HepG2 (cell line): ENCODE measurements around the gene HMCN2. TPM values are rescaled to one million over a fixed set of nuclear protein-coding genes. Genes with fewer than 3 reads are reported as not detected.

ENCODE experiments used
- ATAC-seq: fragments of 200-7000 bp; cut with Tn5 transposase; 3 replicates; pipeline ENCODE4 v1.9.1; 2020; ENCODE audit warnings: mild to moderate bottlenecking, moderate library complexity
- BruUV-seq: library from RNA; stranded (reverse); fragments of 400-500 nt; replicated peaks from 2 replicates; lab custom pipeline; 2021; lab: Mats Ljungman, UMichigan
- CTCF ChIA-PET: fragments of 300-600 bp; formaldehyde crosslinking; extraction: SDS; loops from one replicate; lab custom pipeline; 2021; ENCODE audit warnings: low total read pairs, inconsistent platforms, low intra/inter-chr PET ratio; lab: Yijun Ruan, JAX
- POLR2A ChIA-PET: fragments of 350-600 bp; sonication (Branson Sonifier 250); formaldehyde crosslinking; loops from one replicate; lab custom pipeline; 2020; ENCODE audit warnings: antibody characterized with exemption, inconsistent platforms; lab: Yijun Ruan, JAX
- DNase-seq: peaks from one replicate; pipeline ENCODE4 v3.0.0-alpha.2; 2015; ENCODE audit warnings: low spot score
- FAIRE-seq: peaks from 3 replicates; lab custom pipeline; 2011; peaks lifted over from hg19 to GRCh38; lab: Jason Lieb, UNC
- H2AFZ ChIP-seq: one replicate; pipeline ENCODE4 v1.6.1; 2011; ENCODE audit warnings: low read length, inconsistent platforms
- H3K27ac ChIP-seq: fragments of 300-600 bp; 3 replicates; pipeline ENCODE4 v1.8.0; 2011; ENCODE audit warnings: mixed run types, mild to moderate bottlenecking, mixed read lengths, low read length, inconsistent platforms; ENCODE audit not compliant: insufficient read depth; ENCODE audit errors: extremely low read length
- H3K27me3 ChIP-seq, 2 experiments: fragments of 200-600 bp in 1 of 2; 2 replicates in 1 of 2; 3 replicates in 1 of 2; pipeline versions ENCODE4 v1.6.0 to v1.8.0; 2011; ENCODE audit warnings: low read length in 2 of 2, mild to moderate bottlenecking in 2 of 2, moderate library complexity in 2 of 2, inconsistent platforms in 1 of 2; ENCODE audit not compliant: insufficient read depth in 2 of 2, control insufficient read depth in 1 of 2
- H3K36me3 ChIP-seq, 2 experiments: fragments of 200-600 bp in 1 of 2; replicated peaks in 1 of 2; 2 replicates in 1 of 2; 3 replicates in 1 of 2; pipeline versions ENCODE4 v1.5.1 to v1.8.0; 2011; ENCODE audit warnings: low read length in 2 of 2, inconsistent platforms in 1 of 2; ENCODE audit not compliant: insufficient read depth in 2 of 2, control insufficient read depth in 1 of 2
- H3K4me1 ChIP-seq: 2 replicates; pipeline ENCODE4 v1.5.1; 2012; ENCODE audit warnings: low read length, inconsistent platforms; ENCODE audit not compliant: insufficient read depth
- H3K4me2 ChIP-seq: 2 replicates; pipeline ENCODE4 v1.6.0; 2011; ENCODE audit warnings: low read depth, low read length, inconsistent platforms
- H3K4me3 ChIP-seq, 3 experiments: fragments of 200-600 bp in 1 of 3; sonication (generic), shearing (Covaris generic) in 1 of 3; replicated peaks in 1 of 3; 2 replicates each; pipeline ENCODE4 v1.5.1; 2011 to 2016; ENCODE audit warnings: low read length in 3 of 3, inconsistent platforms in 2 of 3, low read depth in 2 of 3, mild to moderate bottlenecking in 2 of 3, control low read depth in 1 of 3, mixed read lengths in 1 of 3; ENCODE audit not compliant: insufficient read depth in 1 of 3
- H3K79me2 ChIP-seq: one replicate; pipeline ENCODE4 v1.6.1; 2011; ENCODE audit warnings: low read length, inconsistent platforms; ENCODE audit not compliant: insufficient read depth
- H3K9ac ChIP-seq: 2 replicates; pipeline ENCODE4 v1.6.0; 2011; ENCODE audit warnings: mild to moderate bottlenecking, low read depth, low read length, inconsistent platforms; ENCODE audit not compliant: insufficient read depth
- H3K9me3 ChIP-seq: 2 replicates; pipeline ENCODE4 v1.5.1; 2012; ENCODE audit warnings: mild to moderate bottlenecking, low read length
- H4K20me1 ChIP-seq: 2 replicates; pipeline ENCODE4 v1.6.0; 2011; ENCODE audit warnings: inconsistent platforms, mild to moderate bottlenecking, low read length, moderate library complexity; ENCODE audit not compliant: insufficient read depth
- CBX5 ChIP-seq: sonication (generic); formaldehyde crosslinking; IDR thresholded peaks from 2 replicates; pipeline ENCODE4 v1.4.0; 2020; ENCODE audit warnings: missing genetic modification reagents, borderline replicate concordance
- MTA3 ChIP-seq: sonication (generic); formaldehyde crosslinking; IDR thresholded peaks from 2 replicates; pipeline ENCODE4 v1.4.0; 2020; ENCODE audit warnings: missing genetic modification reagents
- SP4 ChIP-seq: sonication (generic); formaldehyde crosslinking; IDR thresholded peaks from 2 replicates; pipeline ENCODE4 v1.8.1; 2023; ENCODE audit warnings: mild to moderate bottlenecking, missing genetic modification reagents
- TBX2 ChIP-seq: sonication (generic); formaldehyde crosslinking; IDR thresholded peaks from 2 replicates; pipeline ENCODE4 v1.5.0; 2020; ENCODE audit warnings: missing genetic modification reagents, mild to moderate bottlenecking, borderline replicate concordance
- ZNF232 ChIP-seq: sonication (generic); formaldehyde crosslinking; IDR thresholded peaks from 2 replicates; pipeline ENCODE4 v1.4.0; 2020; ENCODE audit warnings: missing genetic modification reagents, borderline replicate concordance
- ZNF331 ChIP-seq: sonication (generic); formaldehyde crosslinking; IDR thresholded peaks from 2 replicates; pipeline ENCODE4 v1.4.0; 2020; ENCODE audit warnings: missing genetic modification reagents
- ZNF337 ChIP-seq: sonication (generic); formaldehyde crosslinking; IDR thresholded peaks from 2 replicates; pipeline ENCODE4 v1.5.1; 2020; ENCODE audit warnings: missing genetic modification reagents, low read depth, mild to moderate bottlenecking, borderline replicate concordance
- ZNF430 ChIP-seq: sonication (generic); formaldehyde crosslinking; IDR thresholded peaks from 2 replicates; pipeline ENCODE4 v1.9.0; 2021; ENCODE audit warnings: mild to moderate bottlenecking, missing genetic modification reagents
- ZNF510 ChIP-seq: sonication (generic); formaldehyde crosslinking; IDR thresholded peaks from 2 replicates; pipeline ENCODE4 v1.4.0; 2020; ENCODE audit warnings: low read depth, mild to moderate bottlenecking, missing genetic modification reagents
- ZNF572 ChIP-seq: sonication (generic); formaldehyde crosslinking; IDR thresholded peaks from 2 replicates; pipeline ENCODE4 v1.5.1; 2020; ENCODE audit warnings: mild to moderate bottlenecking, missing genetic modification reagents
- ZNF749 ChIP-seq: sonication (generic); formaldehyde crosslinking; IDR thresholded peaks from 2 replicates; pipeline ENCODE4 v1.8.0; 2022; ENCODE audit warnings: mild to moderate bottlenecking, missing genetic modification reagents, moderate library complexity, borderline replicate concordance
- ZNF788 ChIP-seq: sonication (generic); formaldehyde crosslinking; IDR thresholded peaks from 2 replicates; pipeline ENCODE4 v1.5.0; 2020; ENCODE audit warnings: mild to moderate bottlenecking, missing genetic modification reagents, borderline replicate concordance
- WGBS: methylation state at CpG from one replicate; pipeline ENCODE4 v1.1.6; 2017; ENCODE audit warnings: low lambda C conversion rate; 5-methylcytosine and 5-hydroxymethylcytosine counted together
- in situ Hi-C: cut with HindIII; loops from 2 replicates; pipeline ENCODE4 v1.10.0; 2017; ENCODE audit warnings: low pct_unique_long_range_greater_than_20kb; ENCODE audit not compliant: extremely low pct_ligation_motif_present
- intact Hi-C: fragments of 100-400 bp; cut with micrococcal nuclease; formaldehyde crosslinking; loops from one replicate; pipeline ENCODE4 v1.10.0; 2022; ENCODE audit not compliant: unreplicated experiment
- polyA plus RNA-seq, 8 experiments: library from polyadenylated mRNA; depleted of rRNA in 3 of 8; stranded (reverse) in 7 of 8; unstranded in 1 of 8; fragments of >200 nt; fragmentation: Illumina TruSeq in 4 of 8; extraction: Trizol in 4 of 8; gene quantifications; 2 replicates each; pipeline versions ENCODE4 v1.2.1 to v1.2.3, GENCODE V29; 2011 to 2016; ENCODE audit warnings: low read depth in 4 of 8, missing spikeins in 1 of 8, mixed read lengths in 1 of 8; ENCODE audit not compliant: insufficient read depth in 1 of 8
- total RNA-seq, 5 experiments: library from RNA; depleted of rRNA; stranded (reverse); fragments of >200 nt; fragmentation: Illumina TruSeq; extraction: Trizol; gene quantifications; 2 replicates each; pipeline ENCODE4 v1.2.3, GENCODE V29; 2016; ENCODE audit warnings: low read depth in 1 of 5

HMCN2 gene
- total and polyA plus RNA-seq, 2 of the 13 experiments (the other 11 are each of a cell fraction or from before 2014, with no cell fraction given) = 0.09 TPM; not detected in 1

GRCh38 chr9:130382636-130383349, 117.2 kb downstream of the HMCN2 start (continued):
- TF ChIP-seq ZNF430 (CRISPR knock-in tag) (no peak), ZNF331 (no peak), CBX5 (no peak)

- no peak for DNase-seq
- Histone ChIP-seq H3K27ac (no peak overlapping the region), H3K4me1 (peaks cover 7% of the 10 kb centered on the region; the same call in 1 of the 2 replicates), H3K4me3 (no peak overlapping the region), H3K4me2 (no peak overlapping the region), H4K20me1 (peaks cover 2% of the 10 kb centered on the region; the same call in 1 of the 2 replicates), H3K9me3 (no peaks in the 10 kb centered on the region), H3K79me2 (no peaks in the 10 kb centered on the region), H3K27me3 (peaks cover 7 to 34% of the 10 kb centered on the region in 2 experiments; a peak in 3 of 5 replicates), H3K9ac (no peak overlapping the region), H2AFZ (no peak overlapping the region), H3K36me3 (no peaks in the 10 kb centered on the region)
- ChIA-PET POLR2A (no interaction called here), CTCF (no interaction called here)
- in situ Hi-C loops = no loop called here
- TF ChIP-seq ZNF572 (CRISPR knock-in tag) (no peak), MTA3 (CRISPR knock-in tag) (no peak), ZNF788 (no peak), ZNF232 (no peak), ZNF749 (CRISPR knock-in tag) (no peak), ZNF337 (CRISPR knock-in tag) (no peak), ZNF510 (CRISPR knock-in tag) (no peak), SP4 (CRISPR knock-in tag) (no peak), TBX2 (CRISPR knock-in tag) (no peak)
- intact Hi-C loops = no loop called here
- BruUV-seq = no TSS peak
- 81% methylated on average over 5 of the region's 8 CpGs for WGBS
- no peak for ATAC-seq
- FAIRE-seq = no peak
These were observed 117.8 kb downstream of the HMCN2 start for GRCh38 chr9:130383350-130383715.
